GM06990 (cell line): ENCODE data around the gene GGPS1.
A peak's percentile ranks its signal among the peaks of the same experiment; 100 is the strongest.

Experiments used
- DNase-seq: peaks from one replicate; pipeline ENCODE4 v3.0.0-alpha.2; 2011; ENCODE audit not compliant: insufficient read length; ENCODE audit errors: extremely low read depth
- H3K27me3 ChIP-seq: replicated peaks from 2 replicates; pipeline ENCODE4 v1.6.0; 2011; ENCODE audit warnings: low read length; ENCODE audit not compliant: control insufficient read depth, insufficient read depth
- H3K36me3 ChIP-seq: 2 replicates; pipeline ENCODE4 v1.5.1; 2011; ENCODE audit warnings: low read length; ENCODE audit not compliant: control insufficient read depth, insufficient read depth
- H3K4me3 ChIP-seq: replicated peaks from 2 replicates; pipeline ENCODE4 v1.5.1; 2011; ENCODE audit warnings: low read depth, mild to moderate bottlenecking, control low read depth, low read length
- TF ChIP-seq, protein P1 (sequence below): IDR thresholded peaks from 2 replicates; pipeline ENCODE4 v1.5.1; 2011; ENCODE audit warnings: low read length, control low read depth, mild to moderate bottlenecking, inconsistent platforms; ENCODE audit not compliant: insufficient read depth, poor library complexity, severe bottlenecking

Gene GGPS1

GRCh38 chr1:235326719-235327558 lies 1.4 kb upstream of the GGPS1 start:
- H3K36me3 ChIP-seq: no peaks in the 10 kb centered on the region; the same call in 1 of the 2 replicates

DNA sequence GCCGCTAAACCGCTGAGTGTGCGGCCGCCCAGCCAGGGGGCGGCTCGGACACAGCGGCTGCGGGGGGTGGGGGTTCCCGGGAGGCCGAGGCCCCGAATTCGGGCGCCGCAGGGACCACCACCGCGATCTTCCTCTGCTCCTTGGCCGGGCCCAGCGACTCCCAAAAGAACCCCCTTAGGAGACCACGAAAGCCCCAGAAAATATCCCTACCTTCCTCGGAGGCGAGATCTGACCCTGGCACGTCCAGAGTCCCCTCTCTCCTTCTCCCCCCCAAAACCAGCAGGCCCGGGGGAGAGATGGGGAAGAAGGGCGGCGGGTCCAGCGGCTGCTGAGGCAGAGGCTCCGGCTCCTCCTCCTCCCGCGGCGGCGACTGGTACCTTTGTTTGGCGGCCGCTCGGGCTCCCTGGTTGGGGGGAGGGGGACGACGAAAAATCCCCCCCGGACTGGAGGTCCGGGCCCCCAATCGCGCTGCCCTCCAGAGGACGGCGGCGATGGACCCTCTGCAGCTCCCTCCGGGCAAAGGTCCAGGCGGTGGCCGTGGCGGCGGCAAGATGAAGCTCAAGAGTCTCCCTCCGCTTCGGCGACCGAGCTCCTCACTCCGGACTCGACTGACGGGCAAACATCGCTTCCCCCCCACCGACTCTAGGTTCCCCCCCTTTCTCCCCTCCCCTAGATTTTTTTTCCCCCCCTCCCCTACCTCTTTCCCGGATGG lies 655 bp upstream of the GGPS1 start, which contains the start of gene ARID4B:
ARID4B (minus strand) TSS at position 621 of the 712 bp plus-strand sequence. CDS start 1,260 bp downstream, outside the sequence.
- Histone ChIP-seq H3K36me3 (no peaks in the 10 kb centered on the region; the same call in 1 of the 2 replicates), H3K27me3 (no peaks in the 10 kb centered on the region), H3K4me3 (peak within 1 kb of the TSS; percentile 98)
- TF ChIP-seq, protein P1, sequence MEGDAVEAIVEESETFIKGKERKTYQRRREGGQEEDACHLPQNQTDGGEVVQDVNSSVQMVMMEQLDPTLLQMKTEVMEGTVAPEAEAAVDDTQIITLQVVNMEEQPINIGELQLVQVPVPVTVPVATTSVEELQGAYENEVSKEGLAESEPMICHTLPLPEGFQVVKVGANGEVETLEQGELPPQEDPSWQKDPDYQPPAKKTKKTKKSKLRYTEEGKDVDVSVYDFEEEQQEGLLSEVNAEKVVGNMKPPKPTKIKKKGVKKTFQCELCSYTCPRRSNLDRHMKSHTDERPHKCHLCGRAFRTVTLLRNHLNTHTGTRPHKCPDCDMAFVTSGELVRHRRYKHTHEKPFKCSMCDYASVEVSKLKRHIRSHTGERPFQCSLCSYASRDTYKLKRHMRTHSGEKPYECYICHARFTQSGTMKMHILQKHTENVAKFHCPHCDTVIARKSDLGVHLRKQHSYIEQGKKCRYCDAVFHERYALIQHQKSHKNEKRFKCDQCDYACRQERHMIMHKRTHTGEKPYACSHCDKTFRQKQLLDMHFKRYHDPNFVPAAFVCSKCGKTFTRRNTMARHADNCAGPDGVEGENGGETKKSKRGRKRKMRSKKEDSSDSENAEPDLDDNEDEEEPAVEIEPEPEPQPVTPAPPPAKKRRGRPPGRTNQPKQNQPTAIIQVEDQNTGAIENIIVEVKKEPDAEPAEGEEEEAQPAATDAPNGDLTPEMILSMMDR: no peak
- no peak for DNase-seq

More at GRCh38 chr1:235326719-235327558, 1.4 kb upstream of the GGPS1 start:
- Histone ChIP-seq H3K27me3 (no peaks in the 10 kb centered on the region), H3K4me3 (peak overlapping the region; percentile 98)
- TF ChIP-seq, protein P1: no peak
- DNase-seq: peak; percentile 74

- Histone ChIP-seq H3K4me3 (peak overlapping the region; percentile 94), H3K27me3 (no peaks in the 10 kb centered on the region), H3K36me3 (no peaks in the 10 kb centered on the region)
- DNase-seq: peak; percentile 53
- TF ChIP-seq, protein P1: peak; percentile 31
Observed at GRCh38 chr1:235329139-235329902, 951 bp downstream of the GGPS1 start.

- no peak for DNase-seq
- TF ChIP-seq, protein P1: no peak
- Histone ChIP-seq H3K4me3 (peak overlapping the region; percentile 51), H3K36me3 (no peaks in the 10 kb centered on the region), H3K27me3 (no peaks in the 10 kb centered on the region)
Observed at GRCh38 chr1:235330918-235331285, 2.5 kb downstream of the GGPS1 start.

DNA sequence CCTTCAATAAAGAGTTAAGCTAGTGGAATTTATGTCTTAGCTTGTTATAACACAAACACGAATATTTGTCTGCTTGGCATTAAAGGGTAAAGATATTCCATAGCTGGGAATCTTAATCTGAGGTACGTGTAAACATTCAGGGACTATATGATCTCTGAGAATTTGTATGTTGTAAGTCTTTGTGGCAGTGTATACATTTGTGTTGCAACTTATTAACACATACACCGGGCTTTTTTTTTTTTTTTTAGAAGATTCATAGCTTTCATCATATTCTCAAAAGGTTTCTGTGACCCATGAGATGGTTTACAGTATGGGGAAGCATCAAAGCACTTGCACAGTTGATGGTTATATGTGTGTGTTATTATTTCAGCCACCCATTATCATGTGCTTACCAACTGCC lies 3.0 kb downstream of the GGPS1 start:
- no peak overlapping the region for H3K4me3 ChIP-seq
- TF ChIP-seq, protein P1: no peak
- DNase-seq: no peak
- no peaks in the 10 kb centered on the region for H3K36me3 ChIP-seq
- H3K27me3 ChIP-seq: no peaks in the 10 kb centered on the region
